Fibroblast of lung (primary cell): Measurements from ENCODE around the gene DNM3. TPM values are rescaled to one million over a fixed set of nuclear protein-coding genes. Genes with fewer than 3 reads are reported as not detected.

Source experiments
- DNase-seq, 2 donors: peaks; one replicate each; pipeline versions ENCODE4 v3.0.0 to v3.0.0-alpha.2; 2010; ENCODE audit warnings: low read depth in 2 of 2
- H2AFZ ChIP-seq: 2 replicates; pipeline ENCODE4 v1.5.1; 2012; ENCODE audit warnings: low read length, control low read depth, inconsistent platforms
- H3K27ac ChIP-seq: 2 replicates; pipeline ENCODE4 v1.5.1; 2011; ENCODE audit warnings: low read length, control low read depth; ENCODE audit not compliant: insufficient read depth
- H3K27me3 ChIP-seq: 2 replicates; pipeline ENCODE4 v1.5.1; 2011; ENCODE audit warnings: mild to moderate bottlenecking, low read length; ENCODE audit not compliant: control insufficient read depth, insufficient read depth
- H3K36me3 ChIP-seq: 2 replicates; pipeline ENCODE4 v1.5.1; 2011; ENCODE audit warnings: low read length; ENCODE audit not compliant: control insufficient read depth, insufficient read depth
- H3K4me1 ChIP-seq: 2 replicates; pipeline ENCODE4 v1.5.1; 2011; ENCODE audit warnings: low read length; ENCODE audit not compliant: control insufficient read depth, insufficient read depth; ENCODE audit errors: extremely low read depth
- H3K4me2 ChIP-seq: 2 replicates; pipeline ENCODE4 v1.5.1; 2011; ENCODE audit warnings: low read length, control low read depth; ENCODE audit not compliant: insufficient read depth; ENCODE audit errors: extremely low read depth
- H3K4me3 ChIP-seq, 4 experiments: fragments of 200-600 bp in 1 of 4; sonication (generic) in 1 of 4; replicated peaks in 1 of 4; 2 replicates each; pipeline ENCODE4 v1.5.1; 2011 to 2016; ENCODE audit warnings: low read length in 4 of 4, low read depth in 3 of 4, mild to moderate bottlenecking in 3 of 4, control low read depth in 2 of 4, inconsistent platforms in 1 of 4, mixed read lengths in 1 of 4; ENCODE audit not compliant: insufficient read depth in 1 of 4; ENCODE audit errors: control extremely low read depth in 1 of 4
- H3K79me2 ChIP-seq: 2 replicates; pipeline ENCODE4 v1.5.1; 2012; ENCODE audit warnings: mild to moderate bottlenecking, low read length, inconsistent platforms; ENCODE audit not compliant: control insufficient read depth, insufficient read depth
- H3K9ac ChIP-seq: 2 replicates; pipeline ENCODE4 v1.5.1; 2011; ENCODE audit warnings: mild to moderate bottlenecking, low read length, control low read depth; ENCODE audit not compliant: insufficient read depth
- H3K9me3 ChIP-seq: 2 replicates; pipeline ENCODE4 v1.5.1; 2012; ENCODE audit warnings: low read depth, low read length; ENCODE audit not compliant: control insufficient read depth, insufficient read depth
- H4K20me1 ChIP-seq: 2 replicates; pipeline ENCODE4 v1.5.1; 2011; ENCODE audit warnings: low read length; ENCODE audit not compliant: control insufficient read depth, insufficient read depth; ENCODE audit errors: extremely low read depth
- CTCF ChIP-seq, 2 donors: IDR thresholded peaks in 1 of 2; conservative IDR thresholded peaks in 1 of 2; 1 replicate in 1 of 2; 2 replicates in 1 of 2; pipeline ENCODE4 v1.5.1; 2011 to 2012; ENCODE audit warnings: low read length in 2 of 2, control low read depth in 1 of 2, inconsistent platforms in 1 of 2, low read depth in 1 of 2, mild to moderate bottlenecking in 1 of 2
- EZH2 ChIP-seq: IDR thresholded peaks from 2 replicates; pipeline ENCODE4 v1.5.1; 2012; ENCODE audit warnings: low read length, control low read depth, mild to moderate bottlenecking; ENCODE audit errors: missing control alignments
- polyA plus RNA-seq, 2 donors: library from polyadenylated mRNA; depleted of rRNA in 1 of 2; stranded (reverse) in 1 of 2; unstranded in 1 of 2; fragments of >200 nt; gene quantifications; 2 replicates each; pipeline ENCODE4 v1.2.1, GENCODE V29; 2011 to 2012; ENCODE audit warnings: missing spikeins in 1 of 2
- total RNA-seq: library from RNA; depleted of rRNA; stranded (reverse); fragments of >200 nt; gene quantifications from 2 replicates; pipeline ENCODE4 v1.2.1, GENCODE V29; 2014

Gene DNM3
- total and polyA plus RNA-seq, 2 donors (not counting 1 experiment from before 2014, with no cell fraction given) = 1.6 to 3.6 TPM

GRCh38 chr1:172286629-172287076, 445.4 kb downstream of the DNM3 start:
- H3K27ac ChIP-seq = peak overlapping the region; percentile 59
- H3K79me2 ChIP-seq = no peaks in the 10 kb centered on the region
- H4K20me1 ChIP-seq = no peaks in the 10 kb centered on the region
- TF ChIP-seq CTCF (conservative IDR thresholded peaks at IDR 0.05 in 1 of 2, IDR thresholded peaks at IDR 0.05 in 1 of 2; ENCODE audit: low read depth in 1 of 2, low read length in 2 of 2) (no peak), EZH2 (no peak)
- H3K9ac ChIP-seq = no peak overlapping the region
- no peak overlapping the region for H3K4me3 ChIP-seq
- no peak overlapping the region for H3K4me2 ChIP-seq
- no peaks in the 10 kb centered on the region for H3K36me3 ChIP-seq
- H3K9me3 ChIP-seq = no peaks in the 10 kb centered on the region
- H3K4me1 ChIP-seq = peaks cover 7% of the 10 kb centered on the region
- H3K27me3 ChIP-seq = no peaks in the 10 kb centered on the region
- no peak overlapping the region for H2AFZ ChIP-seq
- peak; percentile 94 to 98 for DNase-seq

GRCh38 chr1:172287208-172287607, 445.9 kb downstream of the DNM3 start:
- no peak overlapping the region for H3K9ac ChIP-seq
- H3K9me3 ChIP-seq = no peaks in the 10 kb centered on the region
- no peak for TF ChIP-seq EZH2
- no peak for TF ChIP-seq CTCF (conservative IDR thresholded peaks at IDR 0.05 in 1 of 2, IDR thresholded peaks at IDR 0.05 in 1 of 2; ENCODE audit: low read depth in 1 of 2, low read length in 2 of 2)
- H3K4me3 ChIP-seq = no peak overlapping the region
- peaks cover 7% of the 10 kb centered on the region for H3K4me1 ChIP-seq
- no peaks in the 10 kb centered on the region for H3K27me3 ChIP-seq
- no peaks in the 10 kb centered on the region for H3K79me2 ChIP-seq
- peak overlapping the region; percentile 59 for H3K27ac ChIP-seq
- H3K4me2 ChIP-seq = no peak overlapping the region
- peak; percentile 89 for DNase-seq
- H2AFZ ChIP-seq = no peak overlapping the region
- no peaks in the 10 kb centered on the region for H4K20me1 ChIP-seq
- H3K36me3 ChIP-seq = no peaks in the 10 kb centered on the region

GRCh38 chr1:172288581-172288980, 447.3 kb downstream of the DNM3 start:
- no peaks in the 10 kb centered on the region for H3K79me2 ChIP-seq
- H3K4me1 ChIP-seq = peaks cover 7% of the 10 kb centered on the region
- H2AFZ ChIP-seq = no peak overlapping the region
- no peaks in the 10 kb centered on the region for H3K9me3 ChIP-seq
- H3K4me3 ChIP-seq = no peak overlapping the region
- peak in 1 of 2 donors; percentile 5 for DNase-seq
- no peaks in the 10 kb centered on the region for H4K20me1 ChIP-seq
- no peaks in the 10 kb centered on the region for H3K27me3 ChIP-seq
- H3K27ac ChIP-seq = no peak overlapping the region
- no peak overlapping the region for H3K9ac ChIP-seq
- no peak for TF ChIP-seq CTCF (conservative IDR thresholded peaks at IDR 0.05 in 1 of 2, IDR thresholded peaks at IDR 0.05 in 1 of 2; ENCODE audit: low read depth in 1 of 2, low read length in 2 of 2)
- TF ChIP-seq EZH2 = no peak
- H3K4me2 ChIP-seq = no peak overlapping the region
- no peaks in the 10 kb centered on the region for H3K36me3 ChIP-seq
